ENCODE data around the gene HIVEP3.

The HIVEP3 gene

GRCh38 chr1:41560496-41560895 is 358.2 kb downstream of the HIVEP3 start:
- no peak overlapping the region for H3K4me3 ChIP-seq (ENCODE audit: low read depth, low read length)
- no peaks in the 10 kb centered on the region for H3K4me1 ChIP-seq (ENCODE audit: control insufficient read depth, insufficient read depth, low read length)
- ChIA-PET CTCF (interaction anchor here (1.2 kb wide), 1 partner anchor 19 kb away, joined by 5 read pairs; no protein-coding TSS in a partner anchor), POLR2A (no interaction called here)
- no peak for TF ChIP-seq PRDM10 (tag by site-specific recombination; IDR thresholded peaks at IDR 0.05)
- no peak for TF ChIP-seq ZFHX2 (tag by site-specific recombination; conservative IDR thresholded peaks at IDR 0.05)
- TF ChIP-seq ZNF621 (tag by site-specific recombination; IDR thresholded peaks at IDR 0.05) = no peak
- TF ChIP-seq ZNF514 (tag by site-specific recombination; IDR thresholded peaks at IDR 0.05) = no peak
- no peak for TF ChIP-seq ZNF157 (tag by site-specific recombination; IDR thresholded peaks at IDR 0.05)
- no peak for TF ChIP-seq ZNF549 (tag by site-specific recombination; IDR thresholded peaks at IDR 0.05)
- TF ChIP-seq EGR2 (tag by site-specific recombination; IDR thresholded peaks at IDR 0.05; ENCODE audit: low read depth) = no peak
- no peak for TF ChIP-seq ZNF785 (tag by site-specific recombination; IDR thresholded peaks at IDR 0.05)
- TF ChIP-seq ZNF645 (tag by site-specific recombination; IDR thresholded peaks at IDR 0.05) = no peak
- no peak for TF ChIP-seq ZNF239 (tag by site-specific recombination; IDR thresholded peaks at IDR 0.05)
- TF ChIP-seq ZNF561 (tag by site-specific recombination; IDR thresholded peaks at IDR 0.05; ENCODE audit: borderline replicate concordance) = no peak
- TF ChIP-seq ZNF223 (tag by site-specific recombination; IDR thresholded peaks at IDR 0.05) = no peak
- TF ChIP-seq ZBTB10 (tag by site-specific recombination; IDR thresholded peaks at IDR 0.05) = no peak
- no peak for TF ChIP-seq ZNF26 (tag by site-specific recombination; IDR thresholded peaks at IDR 0.05)
- no peak for TF ChIP-seq ZNF664 (tag by site-specific recombination; IDR thresholded peaks at IDR 0.05)
- H3K9me3 ChIP-seq (ENCODE audit: control insufficient read depth, insufficient read depth, low read depth, low read length) = no peaks in the 10 kb centered on the region
- no peaks in the 10 kb centered on the region for H3K36me3 ChIP-seq (ENCODE audit: control insufficient read depth in 2 of 2, insufficient read depth in 1 of 2, low read length in 2 of 2)
- no peak overlapping the region for H3K27ac ChIP-seq (ENCODE audit: extremely low read depth, low read depth, low read length)

- CTCF ChIA-PET = no interaction called here
- no peaks in the 10 kb centered on the region for H3K36me3 ChIP-seq (ENCODE audit: control insufficient read depth in 2 of 2, insufficient read depth in 1 of 2, low read length in 2 of 2)
- POLR2A ChIA-PET = no interaction called here
- H3K4me1 ChIP-seq (ENCODE audit: control insufficient read depth, insufficient read depth, low read length) = no peaks in the 10 kb centered on the region
- no peaks in the 10 kb centered on the region for H3K9me3 ChIP-seq (ENCODE audit: control insufficient read depth, insufficient read depth, low read depth, low read length)
- no peak overlapping the region for H3K4me3 ChIP-seq (ENCODE audit: low read depth, low read length)
- H3K27ac ChIP-seq (ENCODE audit: extremely low read depth, low read depth, low read length) = no peak overlapping the region
- TF ChIP-seq ATF2 (tag by site-specific recombination; IDR thresholded peaks at IDR 0.05; ENCODE audit: low read depth) (no peak), ZNF2 (tag by site-specific recombination; IDR thresholded peaks at IDR 0.05) (no peak), ZNF514 (tag by site-specific recombination; IDR thresholded peaks at IDR 0.05) (no peak), ZNF704 (tag by site-specific recombination; IDR thresholded peaks at IDR 0.05) (no peak), KLF7 (tag by site-specific recombination; IDR thresholded peaks at IDR 0.05; ENCODE audit: borderline replicate concordance) (no peak), ZFP41 (tag by site-specific recombination; IDR thresholded peaks at IDR 0.05; ENCODE audit: borderline replicate concordance) (no peak), ZNF624 (tag by site-specific recombination; IDR thresholded peaks at IDR 0.05) (no peak), ZFP3 (tag by site-specific recombination; IDR thresholded peaks at IDR 0.05; ENCODE audit: low read depth) (no peak), MZF1 (tag by site-specific recombination; IDR thresholded peaks at IDR 0.05; ENCODE audit: borderline replicate concordance) (no peak), ZNF394 (tag by site-specific recombination; IDR thresholded peaks at IDR 0.05; ENCODE audit: borderline replicate concordance) (no peak), ZNF223 (tag by site-specific recombination; IDR thresholded peaks at IDR 0.05) (no peak), ZNF184 (tag by site-specific recombination; IDR thresholded peaks at IDR 0.05) (no peak)
Measured at GRCh38 chr1:41559331-41559730, 359.4 kb downstream of the HIVEP3 start.

Data from HEK293 (cell line).